Fibroblast of skin of back (primary cell): ENCODE measurements around the gene OR9A4. TPM values are rescaled to one million over a fixed set of nuclear protein-coding genes. Genes with fewer than 3 reads are reported as not detected.
A peak's percentile ranks its signal among the peaks of the same experiment; 100 is the strongest.
"Not testable (repeated sequence)": the region's sequence is repeated elsewhere in the genome, so short reads cannot be mapped to it uniquely, and the experiment has no call there.

Experiments
- DNase-seq: peaks from one replicate; pipeline ENCODE4 v3.0.0-alpha.2; 2013
- polyA plus RNA-seq, 2 experiments: library from polyadenylated mRNA; unstranded; fragments of 120-200 nt; gene quantifications; one replicate each; pipeline ENCODE4 v1.2.1, GENCODE V29; 2013; ENCODE audit not compliant: insufficient read length in 2 of 2

Gene OR9A4, protein sequence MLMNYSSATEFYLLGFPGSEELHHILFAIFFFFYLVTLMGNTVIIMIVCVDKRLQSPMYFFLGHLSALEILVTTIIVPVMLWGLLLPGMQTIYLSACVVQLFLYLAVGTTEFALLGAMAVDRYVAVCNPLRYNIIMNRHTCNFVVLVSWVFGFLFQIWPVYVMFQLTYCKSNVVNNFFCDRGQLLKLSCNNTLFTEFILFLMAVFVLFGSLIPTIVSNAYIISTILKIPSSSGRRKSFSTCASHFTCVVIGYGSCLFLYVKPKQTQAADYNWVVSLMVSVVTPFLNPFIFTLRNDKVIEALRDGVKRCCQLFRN
- not detected for polyA plus RNA-seq (2013, experiment 1 of 2; ENCODE audit: insufficient read length)
- not detected for polyA plus RNA-seq (2013, experiment 2 of 2; ENCODE audit: insufficient read length)

DNA sequence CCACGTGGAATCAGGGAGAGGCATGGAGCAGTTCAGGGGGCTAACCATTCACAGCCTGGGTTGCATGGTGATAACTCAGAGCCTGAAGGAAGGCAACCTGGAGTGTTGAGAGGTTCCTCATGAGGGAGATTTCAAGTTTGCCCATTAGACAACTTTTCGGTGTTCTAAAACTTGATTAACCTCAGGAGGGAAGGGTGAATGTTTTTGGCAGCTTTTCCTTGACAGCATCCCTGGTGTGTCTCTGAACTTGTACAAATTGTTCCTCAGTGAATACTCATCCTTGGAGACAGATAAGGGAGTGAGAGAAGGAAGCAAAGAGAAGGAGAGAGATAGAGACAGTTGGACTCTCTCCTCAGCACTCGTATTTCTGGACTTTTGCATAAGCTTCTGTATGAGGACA, at the start of gene OR9A4:
Gene OR9A4, plus strand, starts transcription at position 301 of the 400 bp plus-strand sequence. CDS start 2,477 bp downstream, outside the sequence.
- no peak for DNase-seq

DNA sequence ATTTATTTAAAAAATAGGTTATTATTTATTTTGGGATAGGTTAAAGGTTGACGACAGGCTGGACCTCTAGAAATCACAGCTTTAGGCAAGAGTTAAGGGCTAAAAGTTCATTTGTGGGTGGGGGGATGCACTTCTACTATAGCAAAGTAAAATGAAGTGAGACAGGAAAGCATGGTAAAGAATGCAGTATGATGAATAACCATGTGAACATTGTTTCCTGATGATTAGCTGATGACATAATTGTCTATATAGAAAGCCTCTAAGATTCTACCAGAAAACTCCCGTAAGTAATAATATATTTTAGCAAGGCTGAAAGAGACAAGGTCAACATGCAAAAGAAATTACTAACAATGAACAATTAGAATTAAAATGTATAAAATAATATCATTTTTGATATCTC, 49.2 kb upstream of the OR9A4 start:
- no peak for DNase-seq

DNA sequence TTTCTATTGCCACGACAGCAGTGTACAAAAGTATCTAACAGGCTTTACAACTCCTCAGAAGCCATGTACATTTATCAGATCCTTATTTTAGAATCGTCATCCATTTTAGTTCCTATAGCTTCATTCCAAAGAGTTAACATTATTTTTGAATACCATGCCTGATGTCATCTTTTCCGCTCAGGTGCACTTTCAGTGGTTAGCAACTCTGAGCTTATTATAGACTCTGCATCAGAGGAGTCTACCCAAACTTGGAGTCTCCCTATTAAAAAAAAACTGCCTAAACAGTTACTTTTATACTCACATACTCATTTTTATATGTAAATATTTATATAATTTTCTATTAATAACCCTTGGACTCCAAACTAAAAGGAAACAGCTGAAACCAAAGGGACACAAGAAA, 43.3 kb upstream of the OR9A4 start:
- DNase-seq = no peak

DNA sequence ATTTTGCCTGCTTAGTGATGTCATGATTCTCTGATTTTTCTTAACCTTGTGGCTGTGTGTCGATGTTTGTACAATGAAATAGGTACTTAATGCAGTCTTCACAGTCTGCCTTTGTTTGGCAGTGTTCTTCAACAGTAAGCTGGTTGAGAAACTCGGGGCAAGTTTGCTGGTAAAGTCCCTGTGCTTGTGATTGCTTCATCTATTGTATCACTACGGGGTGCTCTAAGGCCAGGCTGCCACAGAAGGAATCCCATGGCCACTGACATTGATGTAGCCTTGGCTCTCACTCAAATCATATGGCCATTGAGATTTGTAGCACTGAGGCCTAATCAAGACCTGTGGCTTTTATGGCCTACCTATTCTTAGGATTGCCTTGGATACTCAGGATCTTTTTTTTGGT, 41.4 kb upstream of the OR9A4 start:
- DNase-seq = no peak

DNA sequence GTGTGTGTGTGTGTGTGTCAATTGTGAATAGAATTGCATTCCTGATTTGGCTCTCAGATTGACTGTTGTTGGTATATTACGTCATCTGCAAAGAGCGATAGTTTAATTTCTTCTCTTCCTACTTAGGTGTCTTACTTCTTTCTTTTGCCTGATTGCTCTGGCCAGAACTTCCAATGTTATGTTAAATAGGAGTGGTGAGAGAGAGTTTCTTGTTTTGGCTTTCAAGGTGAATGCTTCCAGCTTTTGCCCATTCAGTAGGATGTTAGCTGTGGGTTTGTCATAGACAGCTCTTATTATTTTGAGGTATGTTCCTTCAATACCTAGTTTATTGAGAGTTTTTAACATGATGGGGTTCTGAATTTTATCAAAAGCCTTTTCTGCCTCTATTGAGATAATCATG, 40.7 kb upstream of the OR9A4 start:
- no peak for DNase-seq

DNA sequence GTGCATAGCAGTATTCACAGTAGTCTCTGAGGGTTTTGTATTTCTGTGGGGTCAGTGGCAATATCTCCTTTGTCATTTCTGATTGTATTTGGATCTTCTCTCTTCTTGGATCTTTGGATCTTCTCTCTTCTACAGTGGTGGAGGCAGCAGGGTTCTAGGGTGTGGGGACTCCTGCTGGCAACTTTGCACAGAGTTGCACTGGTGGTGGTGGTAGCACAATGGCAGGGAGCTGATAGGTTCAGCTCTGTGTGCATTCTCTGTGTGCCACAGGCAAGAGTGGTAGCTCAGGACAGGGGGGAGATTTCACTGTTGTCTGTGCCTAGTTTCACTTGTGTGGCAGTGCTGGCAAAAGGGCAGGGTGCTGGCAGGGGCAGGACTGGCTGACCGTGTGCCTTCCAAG, 39.8 kb upstream of the OR9A4 start:
- DNase-seq = no peak

DNA sequence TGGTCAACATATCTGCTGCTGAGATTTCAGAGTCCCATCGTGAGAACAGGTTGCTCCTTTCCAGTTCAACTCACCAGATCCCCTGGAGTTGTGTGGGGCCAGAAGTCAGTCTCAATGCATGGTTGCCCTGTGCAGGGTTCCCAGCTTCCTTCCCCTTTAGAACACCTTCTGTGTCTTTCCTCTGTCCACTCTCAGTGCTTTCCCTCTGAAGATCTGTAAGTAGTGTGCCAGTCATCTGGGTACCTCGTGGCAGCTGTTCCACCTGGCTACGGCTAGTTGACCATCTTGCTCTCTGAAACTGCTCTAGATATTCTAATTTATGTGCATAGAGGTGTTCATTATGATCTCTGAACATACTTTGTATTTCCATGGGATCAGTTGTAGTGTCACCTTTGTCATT, 38.8 kb upstream of the OR9A4 start:
- DNase-seq = no peak

DNA sequence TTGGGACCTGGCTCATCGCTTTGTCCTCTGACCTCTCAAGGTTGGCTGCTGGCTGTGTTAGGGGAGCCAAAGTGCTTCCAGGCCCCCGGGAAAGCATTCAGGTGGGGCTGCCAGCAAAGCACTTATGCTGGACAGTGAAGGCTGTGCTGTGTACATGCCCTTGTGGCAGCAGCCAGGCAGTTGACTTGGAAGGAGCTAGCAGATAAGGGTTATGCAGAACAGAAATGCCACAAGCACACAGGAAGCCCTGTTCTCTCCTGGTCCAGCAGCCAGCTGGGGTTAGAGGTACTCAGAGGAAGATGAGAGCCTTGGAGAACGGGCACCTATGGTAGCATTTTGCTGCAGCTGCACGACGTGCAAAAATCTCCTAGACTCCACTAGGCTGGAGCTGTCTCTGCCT, 35.2 kb upstream of the OR9A4 start:
- DNase-seq = no peak

DNA sequence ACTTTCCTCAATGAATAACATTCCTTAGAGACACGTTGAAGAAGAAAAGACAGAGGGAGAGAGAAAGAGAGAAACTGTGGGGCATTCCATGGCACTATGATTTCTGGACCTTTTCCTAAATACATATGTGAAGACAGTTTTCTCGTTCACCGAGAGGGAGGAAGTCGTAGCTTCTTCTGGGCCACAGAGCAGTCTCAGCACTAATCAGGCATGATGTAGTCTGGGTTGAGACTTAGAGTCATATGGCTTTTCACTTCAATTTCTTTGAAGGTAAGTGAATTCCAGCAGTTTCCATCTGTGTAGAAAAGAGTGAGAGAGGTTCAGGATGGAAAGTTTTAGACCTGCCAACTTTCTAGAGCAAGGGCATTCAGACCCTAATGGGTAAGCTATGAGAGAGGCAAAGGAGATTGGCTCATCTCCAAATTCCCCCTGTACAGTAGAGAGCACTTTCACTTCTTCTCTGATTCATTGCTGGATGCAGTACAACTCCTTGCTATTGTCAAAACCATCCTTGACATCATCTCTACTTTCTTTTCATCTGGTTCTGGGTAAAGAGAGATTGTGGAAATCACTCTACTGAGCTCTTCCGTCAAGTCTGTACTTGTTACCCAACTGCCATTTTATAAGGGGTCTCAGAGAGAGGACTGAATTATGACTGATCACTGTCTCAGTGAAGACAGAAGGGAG, 31.5 kb upstream of the OR9A4 start:
- DNase-seq = no peak

DNA sequence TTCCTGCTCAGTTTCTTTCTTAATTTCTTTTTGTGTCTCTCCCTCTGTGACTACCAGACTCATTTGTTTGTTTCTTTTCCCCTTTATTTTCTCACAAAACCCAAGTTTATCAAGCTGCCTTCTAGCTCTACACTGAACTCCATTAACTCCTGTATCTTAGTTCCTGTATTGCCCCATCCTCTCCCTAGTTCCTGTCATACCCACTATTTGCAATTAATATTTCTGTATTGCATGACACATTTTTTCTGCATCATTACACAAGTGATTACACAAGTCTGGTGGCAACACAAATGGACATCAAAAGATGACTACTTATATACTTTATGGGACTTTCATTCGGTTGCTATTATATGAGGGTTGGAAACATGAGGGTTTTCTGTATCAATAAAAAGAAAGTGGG, 26.9 kb upstream of the OR9A4 start:
- DNase-seq = no peak

DNA sequence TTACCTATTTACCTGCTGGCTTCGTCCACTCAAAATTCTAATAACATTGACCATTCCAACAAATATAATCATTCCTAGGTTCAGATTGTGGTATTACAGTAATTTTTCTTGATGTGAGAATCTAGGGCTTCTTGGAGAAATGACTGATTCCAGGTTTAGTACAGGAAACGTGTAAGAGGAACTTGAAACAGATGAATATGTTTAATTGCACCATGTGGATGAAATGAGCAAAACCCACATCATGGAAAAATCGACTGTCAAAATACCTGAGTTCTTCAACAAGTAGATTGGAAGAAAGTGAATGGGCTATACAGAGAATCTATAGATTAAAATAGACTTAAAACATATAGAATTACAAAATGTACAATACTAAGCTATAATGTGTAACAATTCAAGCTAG, 24.9 kb upstream of the OR9A4 start:
- no peak for DNase-seq

DNA sequence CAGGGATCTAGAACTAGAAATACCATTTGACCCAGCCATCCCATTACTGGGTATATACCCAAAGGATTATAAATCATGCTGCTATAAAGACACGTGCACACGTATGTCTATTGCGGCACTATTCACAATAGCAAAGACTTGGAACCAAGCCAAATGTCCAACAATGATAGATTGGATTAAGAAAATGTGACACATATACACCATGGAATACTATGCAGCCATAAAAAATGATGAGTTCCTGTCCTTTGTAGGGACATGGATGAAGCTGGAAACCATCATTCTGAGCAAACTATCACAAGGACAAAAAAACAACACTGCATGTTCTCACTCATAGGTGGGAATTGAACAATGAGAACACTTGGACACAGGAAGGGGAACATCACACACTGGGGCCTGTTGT, 16.8 kb upstream of the OR9A4 start:
- DNase-seq = not testable (repeated sequence)

DNA sequence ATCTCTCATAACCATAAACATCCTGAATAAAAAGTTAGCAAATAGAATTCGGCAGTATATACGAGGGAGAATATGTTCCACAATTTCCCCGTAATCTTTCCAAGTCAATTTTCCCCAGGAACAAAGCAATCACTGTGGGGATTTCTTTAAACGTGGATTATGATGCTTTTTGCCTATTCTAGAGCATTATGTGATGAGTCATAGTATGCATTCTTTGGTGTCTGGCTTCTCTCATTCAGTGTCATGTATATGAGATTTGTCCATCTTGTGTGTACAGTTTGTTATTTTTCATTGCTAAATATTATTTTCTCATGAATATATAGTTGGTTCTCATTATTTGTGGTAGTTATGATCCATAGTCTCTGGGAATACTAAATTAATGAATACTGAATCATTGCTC, 9.9 kb upstream of the OR9A4 start:
- no peak for DNase-seq

DNA sequence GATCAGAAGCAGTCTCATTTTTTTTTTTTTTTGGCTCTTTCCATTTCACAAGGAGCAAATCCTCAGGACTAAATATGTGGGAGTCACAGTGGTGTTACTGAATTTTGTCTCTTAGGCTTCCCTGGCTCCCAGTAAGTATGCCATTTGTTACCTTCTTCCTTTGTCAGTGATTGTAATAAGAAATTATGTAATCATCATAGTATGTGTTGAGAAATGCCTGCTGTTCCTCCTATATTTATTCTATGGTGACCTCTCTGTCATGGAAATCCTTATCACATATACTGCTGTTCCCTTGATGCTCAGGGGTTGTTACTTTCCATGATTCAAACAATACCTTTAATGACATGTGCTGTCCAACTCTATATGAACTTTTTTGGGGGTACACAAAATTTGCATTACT, 4.8 kb upstream of the OR9A4 start:
- DNase-seq = no peak

DNA sequence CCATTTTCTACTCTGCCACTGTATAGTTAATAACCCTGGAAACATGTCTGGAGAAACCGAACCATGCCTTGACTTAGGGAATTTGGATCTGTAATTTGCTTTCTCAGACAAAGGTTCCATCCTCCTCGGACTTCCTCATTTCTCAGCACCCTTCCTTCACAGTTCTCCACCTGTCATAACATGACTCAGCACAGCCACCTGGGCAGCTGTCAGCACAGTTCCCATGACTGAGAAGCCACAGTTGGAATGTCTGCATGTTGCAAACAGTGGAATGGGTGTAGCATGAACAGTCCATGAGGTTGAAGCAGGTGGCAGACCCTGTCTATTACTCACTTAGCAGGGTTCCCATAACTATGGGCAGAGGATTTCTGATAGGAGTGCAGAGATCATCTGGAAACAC, 634 bp upstream of the OR9A4 start:
- DNase-seq = no peak

DNA sequence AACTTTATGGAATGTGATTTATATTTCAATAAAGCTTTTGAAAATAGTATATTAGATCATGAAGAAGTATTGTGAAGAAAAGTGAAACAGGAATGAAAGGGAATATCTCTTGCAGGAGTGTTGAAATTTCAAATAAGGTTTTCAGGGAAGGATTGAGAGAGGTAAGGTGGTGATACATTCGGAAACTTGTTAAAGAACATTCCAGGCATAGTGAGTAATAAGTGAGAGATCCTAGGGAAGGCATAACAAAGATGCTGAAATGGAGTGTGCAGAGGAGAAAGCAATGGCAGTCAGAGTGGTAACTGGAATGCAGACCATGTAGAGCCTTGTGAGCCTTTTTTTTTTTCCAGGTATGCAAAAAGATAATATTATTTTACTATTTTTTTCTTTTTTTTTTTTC, 4.1 kb downstream of the OR9A4 start:
- DNase-seq = no peak

DNA sequence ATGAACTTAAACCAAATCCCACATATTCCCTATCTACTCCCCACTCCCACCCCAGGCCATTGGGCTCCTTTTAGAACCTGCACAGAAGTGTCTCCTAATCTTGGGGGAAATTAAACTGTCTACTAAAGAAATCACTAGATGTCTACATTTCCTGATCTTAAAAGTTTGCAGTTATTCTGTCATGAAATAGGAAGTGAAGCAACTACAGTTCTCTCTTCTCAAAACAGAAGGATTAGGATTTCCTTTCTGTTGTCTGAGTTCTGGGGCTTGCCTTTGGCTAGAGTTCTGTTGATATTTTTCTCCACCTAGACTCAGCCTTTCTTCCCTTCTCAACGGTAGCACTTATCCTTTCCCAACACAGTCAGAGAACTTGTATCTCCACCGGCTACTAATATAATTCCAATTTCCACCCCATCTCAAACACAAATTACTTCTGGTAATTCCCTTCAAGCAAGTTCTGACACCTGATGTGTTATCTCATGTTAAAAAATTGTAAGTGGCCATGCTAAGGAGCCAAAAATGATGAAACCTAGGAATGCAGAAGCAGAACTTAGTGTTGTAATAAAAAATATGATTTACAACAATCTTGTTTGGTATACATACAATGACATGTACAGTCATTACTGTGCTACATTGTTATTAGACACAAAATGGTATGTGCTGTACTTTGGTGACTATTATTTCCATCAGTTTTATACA, 12.1 kb downstream of the OR9A4 start:
- no peak for DNase-seq

DNA sequence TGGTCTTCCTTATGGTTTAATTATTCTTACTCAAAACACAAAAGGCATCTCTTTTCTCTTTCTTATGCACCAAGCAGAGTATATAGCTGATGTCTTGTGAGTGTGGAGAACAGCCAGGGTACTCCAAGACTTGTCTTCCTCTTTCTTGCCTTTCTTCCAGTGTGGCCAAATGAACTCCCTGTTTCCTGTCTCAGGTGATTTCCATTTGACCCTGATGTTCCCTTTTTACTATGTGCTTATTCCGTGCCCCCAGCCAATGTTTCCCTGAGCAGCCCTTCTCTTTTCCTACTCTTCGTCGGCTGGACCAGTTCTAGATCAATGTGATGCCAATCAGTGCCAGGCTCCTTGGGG, 12.6 kb downstream of the OR9A4 start:
- no peak for DNase-seq

DNA sequence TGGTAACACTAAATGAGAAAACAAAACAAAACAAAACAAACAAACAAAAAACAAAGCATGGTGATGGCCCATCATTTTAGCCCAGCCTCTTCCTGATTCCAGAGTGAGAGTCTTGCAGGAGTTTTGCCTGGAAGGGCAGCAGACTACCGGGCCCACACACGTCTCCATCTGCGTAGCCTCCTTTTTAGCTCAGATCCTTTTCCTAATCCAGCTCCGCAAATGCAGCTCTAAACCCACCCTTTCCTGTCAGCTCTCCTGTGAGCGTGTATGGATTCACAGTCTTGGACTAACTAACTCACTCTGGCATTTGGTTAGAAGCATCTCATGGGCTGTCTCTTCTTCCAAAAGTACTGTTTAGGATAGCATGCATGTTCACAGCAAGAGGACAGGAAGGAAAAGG, 14.0 kb downstream of the OR9A4 start:
- no peak for DNase-seq

DNA sequence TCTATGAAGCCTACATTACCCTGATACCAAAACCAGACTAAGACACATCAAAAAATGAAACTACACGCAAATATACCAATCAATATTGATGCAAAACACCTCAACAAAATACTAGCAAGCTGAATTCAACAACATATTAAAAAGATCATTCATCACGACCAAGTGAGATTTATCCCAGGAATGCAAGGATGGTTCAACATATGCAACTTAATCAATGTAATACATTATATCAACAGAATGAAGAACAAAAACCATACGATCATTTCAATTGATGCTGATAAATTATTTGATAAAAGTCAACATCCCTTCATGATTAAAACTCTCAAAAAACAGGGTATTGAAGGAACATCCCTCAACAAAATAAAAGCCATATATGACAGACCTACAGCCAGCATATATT, 24.9 kb downstream of the OR9A4 start:
- no peak for DNase-seq

DNA sequence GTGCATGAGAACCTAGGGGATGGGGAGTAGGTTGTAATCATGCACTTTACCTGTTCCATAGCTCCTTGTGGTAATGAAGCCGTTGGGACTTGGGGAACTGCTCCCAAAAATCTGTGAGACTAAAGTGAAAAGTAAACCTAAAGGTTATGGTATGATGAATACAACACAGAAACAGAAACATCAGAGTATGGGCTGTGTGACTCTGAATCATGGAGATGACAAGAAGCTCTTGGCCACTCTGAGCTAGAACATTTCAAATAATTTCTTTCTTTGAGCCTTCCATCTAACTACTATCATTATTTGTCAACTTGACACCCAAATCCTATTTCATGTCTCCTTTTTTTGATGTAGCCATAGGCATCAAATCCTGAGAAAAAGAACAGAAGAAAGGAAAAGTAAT, 27.6 kb downstream of the OR9A4 start:
- no peak for DNase-seq

DNA sequence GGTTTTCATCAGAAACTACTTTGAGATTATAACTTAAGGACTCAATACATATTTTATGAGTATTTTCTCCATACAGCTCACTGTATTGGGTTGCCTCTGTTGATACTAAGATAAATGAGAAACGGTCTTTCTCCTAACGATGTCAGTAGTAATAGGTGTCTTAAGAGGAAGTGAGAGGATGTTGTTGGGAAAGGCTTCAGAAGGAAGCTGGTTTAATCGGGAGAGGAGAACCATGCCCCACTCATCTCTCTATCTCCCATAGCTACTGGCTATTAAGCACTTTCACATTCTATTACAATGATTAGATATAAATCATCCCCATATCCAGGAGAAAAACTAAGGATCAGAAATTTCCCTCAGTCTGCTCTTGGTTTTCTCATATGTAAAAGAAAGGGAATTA, 28.6 kb downstream of the OR9A4 start:
- DNase-seq = no peak

DNA sequence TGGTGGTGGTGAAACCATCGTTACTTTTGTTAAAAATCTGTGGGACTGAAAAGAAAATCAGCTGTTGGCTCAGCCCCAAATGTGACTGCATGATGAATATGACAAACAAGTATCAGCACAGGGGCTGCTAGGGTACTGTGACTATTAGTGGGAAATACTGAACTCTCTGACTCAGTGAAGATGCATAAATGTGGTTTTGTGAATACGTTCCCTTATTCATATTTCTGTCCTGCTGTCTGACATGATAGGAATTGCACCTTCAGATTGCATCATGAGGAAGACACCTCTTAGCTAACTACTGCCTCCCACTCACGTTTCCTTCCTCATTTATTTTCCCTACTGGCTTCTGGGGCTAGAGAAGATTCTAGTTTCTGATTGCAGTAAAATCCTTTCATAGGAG, 29.2 kb downstream of the OR9A4 start:
- DNase-seq = peak; percentile 16

DNA sequence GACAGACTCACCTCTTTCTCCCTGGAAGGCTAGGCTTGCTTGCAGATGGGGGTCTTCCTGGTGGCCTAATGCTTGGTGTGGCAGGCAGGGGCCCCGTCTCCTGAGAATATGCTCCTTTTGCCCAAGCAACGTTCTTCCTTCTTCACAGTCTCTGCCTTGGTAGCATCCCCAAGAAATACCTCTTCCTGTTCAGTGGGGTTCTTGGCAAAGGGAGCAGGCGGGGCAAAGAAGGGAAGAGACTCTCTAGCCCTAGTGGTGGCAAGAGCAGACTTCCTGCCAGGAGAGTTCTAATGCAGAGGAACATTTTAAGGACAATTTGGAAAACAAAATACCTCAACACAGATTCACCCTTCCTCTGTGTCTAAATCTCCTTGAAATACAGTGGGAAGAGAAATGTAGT, 30.6 kb downstream of the OR9A4 start, which contains the start of gene CLEC5A:
Gene CLEC5A, minus strand, starts transcription at position 179 of the 400 bp plus-strand sequence. CDS start 682 bp downstream, outside the sequence.
- DNase-seq = no peak
